T-helper 1 cell treated with Interleukin-12 subunit alpha and Interleukin-12 subunit beta and Interleukin-4 antibody, amounts not matched to agents 30 ng/mL and 1 ng/mL, for 36 hours (primary cell): ENCODE results near the gene LRRK1. TPM values are rescaled to one million over a fixed set of nuclear protein-coding genes. Genes with fewer than 3 reads are reported as not detected.

ENCODE experiments used
- intact Hi-C: fragments of 100-400 bp; cut with micrococcal nuclease; formaldehyde crosslinking; loops from one replicate; pipeline ENCODE4 v1.15.1; 2024
- total RNA-seq: library from RNA; stranded (reverse); gene quantifications from 2 replicates; pipeline ENCODE4 v1.2.3, GENCODE V29; 2022

LRRK1 gene
- total RNA-seq, 1 donor from 2014 or later: 0.86 TPM

- intact Hi-C loops: loop anchor here (10.0 kb wide), 1 partner anchor 1727 kb away; no protein-coding TSS in a partner anchor
Measured at GRCh38 chr15:101001796-101002195, 82.6 kb downstream of the LRRK1 start.

GRCh38 chr15:101003081-101003480, 83.9 kb downstream of the LRRK1 start:
- intact Hi-C loops: loop anchor here (10.0 kb wide), 1 partner anchor 1728 kb away; no protein-coding TSS in a partner anchor

- intact Hi-C loops: loop anchor here (10.0 kb wide), 1 partner anchor 1729 kb away; no protein-coding TSS in a partner anchor
Measured at GRCh38 chr15:101003706-101004105, 84.5 kb downstream of the LRRK1 start.

- intact Hi-C loops: loop anchor here (10.0 kb wide), 1 partner anchor 1730 kb away; no protein-coding TSS in a partner anchor
Measured at GRCh38 chr15:101004500-101004899, 85.3 kb downstream of the LRRK1 start.

- intact Hi-C loops: loop anchor here (5.0 to 10.0 kb wide), 3 partner anchors 202 to 1730 kb away; partner anchors contain the start of gene TARS3
Measured at GRCh38 chr15:101004986-101005747, 86.0 kb downstream of the LRRK1 start.

- intact Hi-C loops: loop anchor here (1.0 to 10.0 kb wide), 6 partner anchors 89 to 1732 kb away; partner anchors contain the start of gene TARS3
Measured at GRCh38 chr15:101006931-101007691, 88.0 kb downstream of the LRRK1 start.

GRCh38 chr15:101008158-101009139, 89.3 kb downstream of the LRRK1 start:
- intact Hi-C loops: loop anchor here (1.0 to 10.0 kb wide), 5 partner anchors 199 to 1734 kb away; partner anchors contain the start of gene TARS3

- intact Hi-C loops: loop anchor here (5.0 to 10.0 kb wide), 3 partner anchors 198 to 1734 kb away; partner anchors contain the start of gene TARS3
Measured at GRCh38 chr15:101009176-101009575, 90.0 kb downstream of the LRRK1 start.

GRCh38 chr15:101010781-101011180, 91.6 kb downstream of the LRRK1 start:
- intact Hi-C loops: no loop called here

- intact Hi-C loops: no loop called here
Measured at GRCh38 chr15:101012326-101013200, 93.4 kb downstream of the LRRK1 start.

- intact Hi-C loops: no loop called here
Measured at GRCh38 chr15:101013201-101013550, 94.0 kb downstream of the LRRK1 start.

GRCh38 chr15:101013769-101014675, 94.9 kb downstream of the LRRK1 start:
- intact Hi-C loops: loop anchor here (2.0 kb wide), 1 partner anchor 75 kb away; no protein-coding TSS in a partner anchor

GRCh38 chr15:101014921-101015841, 96.0 kb downstream of the LRRK1 start:
- intact Hi-C loops: loop anchor here (1.0 to 2.0 kb wide), 4 partner anchors 74 to 626 kb away; no protein-coding TSS in a partner anchor

GRCh38 chr15:101016581-101016980, 97.4 kb downstream of the LRRK1 start:
- intact Hi-C loops: no loop called here

- intact Hi-C loops: no loop called here
Measured at GRCh38 chr15:101017093-101017754, 98.1 kb downstream of the LRRK1 start.

GRCh38 chr15:101018016-101018415, 98.9 kb downstream of the LRRK1 start:
- intact Hi-C loops: no loop called here

GRCh38 chr15:101018450-101018849, 99.3 kb downstream of the LRRK1 start:
- intact Hi-C loops: no loop called here
